Raji (cell line): ENCODE data around the gene HBZ.
"Not testable (repeated sequence)": the region's sequence is repeated elsewhere in the genome, so short reads cannot be mapped to it uniquely, and the experiment has no call there.

Source experiments
- POLR2A ChIP-seq: IDR thresholded peaks from 2 replicates; pipeline ENCODE4 v1.6.1; 2011; ENCODE audit warnings: low read depth, low read length, control low read depth; ENCODE audit not compliant: insufficient read depth

The HBZ gene

DNA sequence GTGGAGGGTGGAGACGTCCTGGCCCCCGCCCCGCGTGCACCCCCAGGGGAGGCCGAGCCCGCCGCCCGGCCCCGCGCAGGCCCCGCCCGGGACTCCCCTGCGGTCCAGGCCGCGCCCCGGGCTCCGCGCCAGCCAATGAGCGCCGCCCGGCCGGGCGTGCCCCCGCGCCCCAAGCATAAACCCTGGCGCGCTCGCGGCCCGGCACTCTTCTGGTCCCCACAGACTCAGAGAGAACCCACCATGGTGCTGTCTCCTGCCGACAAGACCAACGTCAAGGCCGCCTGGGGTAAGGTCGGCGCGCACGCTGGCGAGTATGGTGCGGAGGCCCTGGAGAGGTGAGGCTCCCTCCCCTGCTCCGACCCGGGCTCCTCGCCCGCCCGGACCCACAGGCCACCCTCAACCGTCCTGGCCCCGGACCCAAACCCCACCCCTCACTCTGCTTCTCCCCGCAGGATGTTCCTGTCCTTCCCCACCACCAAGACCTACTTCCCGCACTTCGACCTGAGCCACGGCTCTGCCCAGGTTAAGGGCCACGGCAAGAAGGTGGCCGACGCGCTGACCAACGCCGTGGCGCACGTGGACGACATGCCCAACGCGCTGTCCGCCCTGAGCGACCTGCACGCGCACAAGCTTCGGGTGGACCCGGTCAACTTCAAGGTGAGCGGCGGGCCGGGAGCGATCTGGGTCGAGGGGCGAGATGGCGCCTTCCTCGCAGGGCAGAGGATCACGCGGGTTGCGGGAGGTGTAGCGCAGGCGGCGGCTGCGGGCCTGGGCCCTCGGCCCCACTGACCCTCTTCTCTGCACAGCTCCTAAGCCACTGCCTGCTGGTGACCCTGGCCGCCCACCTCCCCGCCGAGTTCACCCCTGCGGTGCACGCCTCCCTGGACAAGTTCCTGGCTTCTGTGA, 24.3 kb downstream of the HBZ start, which contains the start of gene HBA1:
TSS of gene HBA1 (plus strand) at position 204 of the 906 bp plus-strand sequence. CDS start at position 241, 37 bp downstream.
- TF ChIP-seq POLR2A, result not testable (repeated sequence)

DNA sequence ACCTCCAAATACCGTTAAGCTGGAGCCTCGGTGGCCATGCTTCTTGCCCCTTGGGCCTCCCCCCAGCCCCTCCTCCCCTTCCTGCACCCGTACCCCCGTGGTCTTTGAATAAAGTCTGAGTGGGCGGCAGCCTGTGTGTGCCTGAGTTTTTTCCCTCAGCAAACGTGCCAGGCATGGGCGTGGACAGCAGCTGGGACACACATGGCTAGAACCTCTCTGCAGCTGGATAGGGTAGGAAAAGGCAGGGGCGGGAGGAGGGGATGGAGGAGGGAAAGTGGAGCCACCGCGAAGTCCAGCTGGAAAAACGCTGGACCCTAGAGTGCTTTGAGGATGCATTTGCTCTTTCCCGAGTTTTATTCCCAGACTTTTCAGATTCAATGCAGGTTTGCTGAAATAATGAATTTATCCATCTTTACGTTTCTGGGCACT, 25.0 kb downstream of the HBZ start:
- TF ChIP-seq POLR2A, result no peak

DNA sequence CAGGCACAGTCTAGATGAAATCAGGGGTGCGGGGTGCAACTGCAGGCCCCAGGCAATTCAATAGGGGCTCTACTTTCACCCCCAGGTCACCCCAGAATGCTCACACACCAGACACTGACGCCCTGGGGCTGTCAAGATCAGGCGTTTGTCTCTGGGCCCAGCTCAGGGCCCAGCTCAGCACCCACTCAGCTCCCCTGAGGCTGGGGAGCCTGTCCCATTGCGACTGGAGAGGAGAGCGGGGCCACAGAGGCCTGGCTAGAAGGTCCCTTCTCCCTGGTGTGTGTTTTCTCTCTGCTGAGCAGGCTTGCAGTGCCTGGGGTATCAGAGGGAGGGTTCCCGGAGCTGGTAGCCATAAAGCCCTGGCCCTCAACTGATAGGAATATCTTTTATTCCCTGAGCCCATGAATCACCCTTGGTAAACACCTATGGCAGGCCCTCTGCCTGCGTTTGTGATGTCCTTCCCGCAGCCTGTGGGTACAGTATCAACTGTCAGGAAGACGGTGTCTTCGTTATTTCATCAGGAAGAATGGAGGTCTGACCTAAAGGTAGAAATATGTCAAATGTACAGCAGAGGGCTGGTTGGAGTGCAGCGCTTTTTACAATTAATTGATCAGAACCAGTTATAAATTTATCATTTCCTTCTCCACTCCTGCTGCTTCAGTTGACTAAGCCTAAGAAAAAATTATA, 25.7 kb downstream of the HBZ start:
- no peak for TF ChIP-seq POLR2A

DNA sequence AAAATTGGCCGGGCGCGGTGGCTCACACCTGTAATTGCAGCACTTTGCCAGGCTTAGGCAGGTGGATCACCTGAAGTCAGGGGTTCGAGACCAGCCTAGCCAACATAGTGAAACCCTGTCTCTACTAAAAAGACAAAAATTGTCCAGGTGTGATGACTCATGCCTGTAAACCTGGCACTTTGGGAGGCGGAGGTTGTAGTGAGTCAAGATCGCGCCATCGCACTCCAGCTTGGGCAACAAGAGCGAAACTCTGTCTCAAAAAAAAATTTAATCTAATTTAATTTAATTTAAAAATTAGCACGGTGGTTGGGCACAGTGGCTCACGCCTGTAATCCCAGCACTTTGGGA, 26.2 kb downstream of the HBZ start:
- no peak for TF ChIP-seq POLR2A

DNA sequence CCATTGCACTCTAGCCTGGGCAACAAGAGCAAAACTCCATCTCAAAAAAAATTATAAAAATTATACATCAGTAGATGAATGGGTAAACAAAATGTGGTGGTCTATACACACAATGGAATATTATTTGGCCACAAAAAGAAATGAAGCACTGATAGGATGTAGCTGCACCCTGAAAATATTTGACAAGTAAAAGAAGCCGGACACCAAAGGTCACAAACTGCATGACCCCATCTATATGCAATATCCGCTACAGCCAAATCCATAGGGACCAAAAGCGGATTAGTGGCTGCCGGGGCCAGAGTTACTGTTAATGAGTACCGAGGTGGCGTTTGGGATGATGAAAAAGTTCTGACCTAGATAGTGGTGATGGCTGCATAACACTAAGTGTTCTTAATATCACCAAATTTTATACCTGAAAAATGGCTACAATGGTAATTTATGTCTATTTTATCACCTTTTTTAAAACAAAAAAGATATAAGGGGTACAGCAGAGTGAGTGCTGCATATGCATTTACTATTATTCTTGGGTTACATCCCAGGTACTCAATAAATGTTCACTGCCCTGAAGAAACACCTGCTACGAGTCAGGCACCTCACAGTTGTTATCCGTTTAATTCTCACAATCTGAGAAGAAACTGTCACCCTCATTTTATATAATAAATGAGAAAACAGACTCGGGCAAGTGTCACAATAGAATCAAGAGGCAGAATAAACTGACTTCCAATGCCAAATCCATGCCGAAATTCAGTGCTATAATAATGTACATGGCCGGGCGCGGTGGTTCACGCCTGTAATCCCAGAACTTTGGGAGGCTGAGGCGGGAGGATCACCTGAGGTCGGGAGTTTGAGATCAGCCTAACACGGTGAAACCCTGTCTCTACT, 27.0 kb downstream of the HBZ start:
- no peak for TF ChIP-seq POLR2A

DNA sequence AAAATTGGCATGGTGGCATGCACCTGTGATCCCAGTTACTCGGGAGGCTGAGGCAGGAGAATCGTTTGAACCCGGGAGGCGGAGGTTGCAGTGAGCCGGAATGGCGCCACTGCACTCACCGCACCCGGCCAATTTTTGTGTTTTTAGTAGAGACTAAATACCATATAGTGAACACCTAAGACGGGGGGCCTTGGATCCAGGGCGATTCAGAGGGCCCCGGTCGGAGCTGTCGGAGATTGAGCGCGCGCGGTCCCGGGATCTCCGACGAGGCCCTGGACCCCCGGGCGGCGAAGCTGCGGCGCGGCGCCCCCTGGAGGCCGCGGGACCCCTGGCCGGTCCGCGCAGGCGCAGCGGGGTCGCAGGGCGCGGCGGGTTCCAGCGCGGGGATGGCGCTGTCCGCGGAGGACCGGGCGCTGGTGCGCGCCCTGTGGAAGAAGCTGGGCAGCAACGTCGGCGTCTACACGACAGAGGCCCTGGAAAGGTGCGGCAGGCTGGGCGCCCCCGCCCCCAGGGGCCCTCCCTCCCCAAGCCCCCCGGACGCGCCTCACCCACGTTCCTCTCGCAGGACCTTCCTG, 27.7 kb downstream of the HBZ start, which contains the start of gene HBQ1:
TSS of gene HBQ1 (plus strand) at position 359 of the 575 bp plus-strand sequence. CDS start at position 387, 28 bp downstream.
- no peak for TF ChIP-seq POLR2A

DNA sequence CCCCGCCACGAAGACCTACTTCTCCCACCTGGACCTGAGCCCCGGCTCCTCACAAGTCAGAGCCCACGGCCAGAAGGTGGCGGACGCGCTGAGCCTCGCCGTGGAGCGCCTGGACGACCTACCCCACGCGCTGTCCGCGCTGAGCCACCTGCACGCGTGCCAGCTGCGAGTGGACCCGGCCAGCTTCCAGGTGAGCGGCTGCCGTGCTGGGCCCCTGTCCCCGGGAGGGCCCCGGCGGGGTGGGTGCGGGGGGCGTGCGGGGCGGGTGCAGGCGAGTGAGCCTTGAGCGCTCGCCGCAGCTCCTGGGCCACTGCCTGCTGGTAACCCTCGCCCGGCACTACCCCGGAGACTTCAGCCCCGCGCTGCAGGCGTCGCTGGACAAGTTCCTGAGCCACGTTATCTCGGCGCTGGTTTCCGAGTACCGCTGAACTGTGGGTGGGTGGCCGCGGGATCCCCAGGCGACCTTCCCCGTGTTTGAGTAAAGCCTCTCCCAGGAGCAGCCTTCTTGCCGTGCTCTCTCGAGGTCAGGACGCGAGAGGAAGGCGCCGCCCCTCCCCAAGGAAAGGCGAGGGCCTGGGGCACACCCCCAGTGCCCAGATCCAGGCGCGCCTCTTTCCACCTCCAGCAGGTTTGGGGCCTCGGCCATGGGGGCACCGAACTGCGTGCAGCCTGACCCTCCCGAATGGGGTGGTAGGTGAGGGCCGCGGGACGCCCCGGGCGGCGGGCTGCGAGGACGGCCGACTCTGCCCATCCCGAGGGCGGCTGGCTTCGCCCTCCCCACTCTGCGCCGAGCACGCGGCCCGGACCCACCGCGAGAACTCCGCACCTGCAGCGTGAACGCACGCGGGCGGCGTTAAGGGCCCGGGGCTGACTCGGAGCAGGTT, 28.5 kb downstream of the HBZ start:
- TF ChIP-seq POLR2A, result no peak

DNA sequence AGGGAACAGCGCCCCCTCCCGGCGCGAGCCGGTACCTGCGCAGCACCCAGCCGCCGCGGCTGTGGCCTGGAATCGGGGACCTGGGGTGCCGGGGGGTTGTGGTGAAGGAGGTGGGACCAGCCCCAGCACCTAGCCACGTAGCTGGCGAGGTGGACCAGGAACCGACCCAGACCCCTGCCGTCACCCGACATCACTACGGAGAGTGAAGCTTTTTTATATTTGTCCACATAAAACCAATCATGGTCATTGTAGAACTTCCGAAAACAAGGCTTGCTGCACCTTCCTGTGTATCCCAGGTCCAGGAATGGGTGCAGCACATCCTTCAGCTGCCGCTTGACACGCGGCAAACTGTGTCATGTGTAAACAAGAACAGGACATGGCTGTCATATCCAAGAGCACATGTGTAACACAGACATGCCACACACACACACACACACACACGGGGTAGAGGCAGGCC, 29.1 kb downstream of the HBZ start:
- TF ChIP-seq POLR2A, result no peak

DNA sequence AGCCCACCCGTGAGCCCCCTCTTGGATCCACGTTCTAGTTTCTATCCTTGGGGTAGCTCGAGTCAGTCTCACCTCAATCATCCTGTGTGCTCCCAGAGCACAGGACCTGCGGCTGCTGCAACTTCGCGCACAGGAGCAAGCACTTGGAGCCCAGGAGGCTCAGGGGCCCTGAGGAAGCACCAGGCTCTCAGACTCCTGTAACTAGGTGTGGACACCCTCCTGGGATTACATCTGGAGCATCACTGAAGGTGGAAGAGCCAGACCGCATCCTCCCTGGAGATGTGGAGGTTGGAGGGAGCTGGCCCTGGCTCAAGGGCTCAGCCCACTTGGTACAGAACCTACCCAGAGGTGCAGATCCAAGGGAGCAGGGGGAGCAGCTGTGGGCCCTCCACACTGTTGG, 30.6 kb downstream of the HBZ start:
- no peak for TF ChIP-seq POLR2A

DNA sequence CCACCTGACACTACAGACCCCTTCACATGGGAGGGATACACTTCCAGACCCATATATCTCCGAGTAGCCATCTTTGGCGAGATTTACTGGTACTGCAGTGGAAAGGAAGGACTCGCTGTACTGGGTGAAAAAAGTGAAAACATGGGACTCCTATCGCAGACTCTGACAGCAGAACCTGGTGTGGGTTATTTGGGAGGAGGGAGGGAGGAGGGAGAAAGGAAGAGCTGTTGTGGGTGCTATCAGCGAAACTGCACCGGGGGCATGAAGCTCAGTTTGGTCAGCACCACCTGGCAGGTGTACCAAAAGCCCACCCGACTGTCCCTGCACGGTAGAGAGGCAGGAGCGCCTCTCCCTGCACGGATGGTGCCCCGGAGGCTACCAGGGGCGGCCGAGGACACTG, 32.8 kb downstream of the HBZ start:
- no peak for TF ChIP-seq POLR2A

DNA sequence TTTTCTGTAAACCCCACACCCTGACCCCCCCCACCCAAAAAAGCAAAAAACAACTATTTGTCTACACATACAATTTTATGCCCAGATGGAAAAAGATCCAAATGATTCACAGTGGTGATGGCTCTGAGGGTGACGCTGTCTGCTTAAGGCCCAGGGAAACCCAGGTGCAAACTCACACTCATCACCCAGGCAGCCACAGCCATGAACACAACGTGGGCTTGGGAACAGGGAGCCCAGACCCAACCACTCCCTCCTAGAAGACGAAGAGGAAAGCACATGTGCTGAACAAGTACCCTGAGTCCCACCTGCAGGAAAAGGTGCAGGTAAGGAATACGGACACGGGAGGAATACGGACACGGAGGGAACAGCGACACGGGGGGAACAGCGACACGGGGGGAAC, 33.2 kb downstream of the HBZ start:
- TF ChIP-seq POLR2A, result no peak

DNA sequence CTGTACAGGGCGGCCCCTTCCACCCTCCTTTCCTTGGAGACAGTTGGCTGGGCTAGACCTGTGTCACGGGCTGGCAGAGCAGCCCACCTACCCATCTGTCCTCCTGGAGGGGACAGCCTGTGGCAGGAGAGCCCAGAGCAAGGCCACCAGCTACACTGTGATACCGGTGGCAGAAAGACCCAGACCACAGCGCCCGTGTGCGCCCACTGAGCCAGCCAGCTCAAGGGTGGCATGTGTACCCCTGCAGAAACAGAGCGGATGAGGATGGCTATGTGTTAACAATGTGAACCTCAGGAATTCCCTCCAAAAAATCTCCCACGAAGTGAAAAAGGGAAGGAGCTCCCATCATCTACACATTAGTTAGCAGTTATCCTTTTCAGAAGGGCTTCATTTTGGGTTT, 34.9 kb downstream of the HBZ start:
- TF ChIP-seq POLR2A, result no peak

DNA sequence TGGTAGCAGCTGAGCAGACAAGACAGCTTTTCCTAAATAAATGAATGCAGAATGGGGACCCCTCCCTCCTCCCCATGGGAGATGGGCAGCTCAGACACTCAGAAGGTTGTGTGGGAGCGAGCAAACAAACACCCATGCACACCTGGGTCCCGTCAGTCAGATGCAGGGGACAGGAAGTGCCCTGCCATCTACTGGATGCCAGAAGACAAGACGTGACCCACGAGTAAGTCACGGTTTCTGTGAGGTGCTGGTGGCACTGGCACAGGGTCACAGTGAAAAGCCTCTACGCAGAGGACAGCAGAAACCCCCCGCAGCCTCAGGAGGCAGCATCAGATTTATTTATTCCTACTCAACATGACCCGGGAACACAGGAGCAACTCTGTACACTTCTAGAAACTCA, 36.2 kb downstream of the HBZ start:
- no peak for TF ChIP-seq POLR2A
